Gastrocnemius medialis (tissue), 4 donors: Measurements from ENCODE around the gene IPCEF1.
"Not testable (repeated sequence)": the region's sequence is repeated elsewhere in the genome, so short reads cannot be mapped to it uniquely, and the experiment has no call there.

Experiments
- POLR2A ChIP-seq, 2 donors: fragments of 450-650 bp; IDR thresholded peaks; one replicate each; pipeline ENCODE4 v1.6.1; 2017; ENCODE audit warnings: antibody characterized with exemption in 2 of 2, mild to moderate bottlenecking in 2 of 2, moderate library complexity in 2 of 2
- TF ChIP-seq, protein P1 (sequence below), 5 experiments: fragments of 450-650 bp in 3 of 5; fragments of 200-600 bp in 2 of 5; sonication (generic) in 2 of 5; IDR thresholded peaks in 4 of 5; conservative IDR thresholded peaks in 1 of 5; 1 replicate in 4 of 5; 2 replicates in 1 of 5; pipeline ENCODE4 v1.5.1; 2016 to 2019; ENCODE audit warnings: antibody characterized with exemption in 5 of 5, mild to moderate bottlenecking in 3 of 5, moderate library complexity in 3 of 5

DNA sequence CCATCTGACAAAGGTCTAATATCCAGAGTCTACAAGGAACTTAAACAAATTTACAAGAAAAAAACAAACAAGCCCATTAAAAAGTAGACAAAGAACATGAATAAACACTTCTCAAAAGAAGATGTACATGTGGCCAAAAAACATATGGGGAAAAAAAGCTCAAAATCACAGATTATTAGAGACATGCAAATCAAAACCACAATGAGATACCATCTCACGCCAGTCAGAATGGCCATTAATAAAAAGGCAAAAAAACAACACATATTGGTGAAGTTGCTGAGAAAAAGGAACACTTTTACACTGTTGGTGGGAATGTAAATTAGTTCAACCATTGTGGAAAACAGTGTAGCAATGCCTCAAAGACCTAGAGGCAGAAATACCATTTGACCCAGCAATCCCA, 29.3 kb downstream of the IPCEF1 start:
- TF ChIP-seq, protein P1, sequence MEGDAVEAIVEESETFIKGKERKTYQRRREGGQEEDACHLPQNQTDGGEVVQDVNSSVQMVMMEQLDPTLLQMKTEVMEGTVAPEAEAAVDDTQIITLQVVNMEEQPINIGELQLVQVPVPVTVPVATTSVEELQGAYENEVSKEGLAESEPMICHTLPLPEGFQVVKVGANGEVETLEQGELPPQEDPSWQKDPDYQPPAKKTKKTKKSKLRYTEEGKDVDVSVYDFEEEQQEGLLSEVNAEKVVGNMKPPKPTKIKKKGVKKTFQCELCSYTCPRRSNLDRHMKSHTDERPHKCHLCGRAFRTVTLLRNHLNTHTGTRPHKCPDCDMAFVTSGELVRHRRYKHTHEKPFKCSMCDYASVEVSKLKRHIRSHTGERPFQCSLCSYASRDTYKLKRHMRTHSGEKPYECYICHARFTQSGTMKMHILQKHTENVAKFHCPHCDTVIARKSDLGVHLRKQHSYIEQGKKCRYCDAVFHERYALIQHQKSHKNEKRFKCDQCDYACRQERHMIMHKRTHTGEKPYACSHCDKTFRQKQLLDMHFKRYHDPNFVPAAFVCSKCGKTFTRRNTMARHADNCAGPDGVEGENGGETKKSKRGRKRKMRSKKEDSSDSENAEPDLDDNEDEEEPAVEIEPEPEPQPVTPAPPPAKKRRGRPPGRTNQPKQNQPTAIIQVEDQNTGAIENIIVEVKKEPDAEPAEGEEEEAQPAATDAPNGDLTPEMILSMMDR (IDR thresholded peaks at IDR 0.05 in 4 of 5, conservative IDR thresholded peaks at IDR 0.05 in 1 of 5) = not testable (repeated sequence)
- TF ChIP-seq POLR2A (IDR thresholded peaks at IDR 0.05) = not testable (repeated sequence)
